K562 (cell line): ENCODE measurements around the gene CYP4F3.

ENCODE experiments used
- EGR1 ChIP-seq: fragments of 450-650 bp; conservative IDR thresholded peaks from 2 replicates; pipeline ENCODE4 v1.6.1; 2017; ENCODE audit warnings: mild to moderate bottlenecking
- EP300 ChIP-seq: IDR thresholded peaks from 2 replicates; pipeline ENCODE4 v1.6.1; 2012; ENCODE audit warnings: low read length, improper control_type of control experiment
- ESRRA ChIP-seq: fragments of 450-650 bp; IDR thresholded peaks from 2 replicates; pipeline ENCODE4 v1.6.1; 2014; ENCODE audit warnings: low read depth, mild to moderate bottlenecking, moderate library complexity, borderline replicate concordance
- ETV6 ChIP-seq, 3 experiments: fragments of 150-350 bp in 1 of 3; sonication (generic) in 1 of 3; formaldehyde crosslinking in 1 of 3; IDR thresholded peaks; 2 replicates each; pipeline versions ENCODE4 v1.6.1 to v1.8.0; 2014 to 2022; ENCODE audit warnings: borderline replicate concordance in 2 of 3, low read depth in 2 of 3, antibody characterized with exemption in 1 of 3, low read length in 1 of 3, mild to moderate bottlenecking in 1 of 3, missing genetic modification reagents in 1 of 3
- RFX7 ChIP-seq: fragments of 250-450 bp; sonication (Bioruptor Pico); IDR thresholded peaks from 2 replicates; pipeline ENCODE4 v1.5.1; 2021; ENCODE audit warnings: mild to moderate bottlenecking
- RNF2 ChIP-seq: sonication (generic); IDR thresholded peaks from 2 replicates; pipeline ENCODE4 v1.6.1; 2016
- SP1 ChIP-seq: sonication (generic); formaldehyde crosslinking; IDR thresholded peaks from 2 replicates; pipeline ENCODE4 v1.8.1; 2022; ENCODE audit warnings: mild to moderate bottlenecking, missing genetic modification reagents
- ZBTB40 ChIP-seq, 2 experiments: fragments of 450-650 bp in 1 of 2; sonication (generic) in 1 of 2; formaldehyde crosslinking in 1 of 2; IDR thresholded peaks; 2 replicates each; pipeline versions ENCODE4 v1.7.1 to v1.9.0; 2016 to 2022; ENCODE audit warnings: inconsistent platforms in 1 of 2, mild to moderate bottlenecking in 1 of 2, missing genetic modification reagents in 1 of 2
- ZNF184 ChIP-seq: sonication (generic); formaldehyde crosslinking; IDR thresholded peaks from 2 replicates; pipeline ENCODE4 v1.5.0; 2020; ENCODE audit warnings: missing genetic modification reagents
- ZNF444 ChIP-seq: fragments of 250-450 bp; sonication (Bioruptor Pico); IDR thresholded peaks from 2 replicates; pipeline ENCODE4 v1.4.0; 2020; ENCODE audit warnings: mild to moderate bottlenecking, moderate library complexity
- ZNF668 ChIP-seq: fragments of 250-450 bp; sonication (Bioruptor Pico); IDR thresholded peaks from 2 replicates; pipeline ENCODE4 v1.8.0; 2022; ENCODE audit warnings: mild to moderate bottlenecking, inconsistent platforms

- TF ChIP-seq ESRRA (no peak), ZNF184 (CRISPR knock-in tag) (no peak), ZBTB40 (IDR thresholded peaks at IDR 0.05) (no peak), ZBTB40 (CRISPR knock-in tag; IDR thresholded peaks at IDR 0.05) (no peak), ZNF444 (CRISPR knock-in tag) (no peak), EP300 (no peak), RFX7 (CRISPR knock-in tag) (no peak), SP1 (CRISPR knock-in tag) (no peak), RNF2 (no peak), EGR1 (no peak), ETV6 (IDR thresholded peaks at IDR 0.05; ENCODE audit: borderline replicate concordance in 1 of 2, low read depth in 2 of 2, low read length in 1 of 2) (no peak), ETV6 (CRISPR knock-in tag; IDR thresholded peaks at IDR 0.05; ENCODE audit: borderline replicate concordance) (no peak), ZNF668 (no peak)
These were observed 25.5 kb downstream of the CYP4F3 start for GRCh38 chr19:15666186-15666585.
